ENCODE measurements around the gene VASH2. TPM values are rescaled to one million over a fixed set of nuclear protein-coding genes. Genes with fewer than 3 reads are reported as not detected.
"Not testable (repeated sequence)": the region's sequence is repeated elsewhere in the genome, so short reads cannot be mapped to it uniquely, and the experiment has no call there.

VASH2 gene
- total RNA-seq, 3 donors from 2014 or later, result 0.20 to 1.3 (median 0.58) TPM

GRCh38 chr1:212958175-212958574, 7.8 kb downstream of the VASH2 start:
- ATAC-seq, result no peak
- no peaks in the 10 kb centered on the region for H3K36me3 Mint-ChIP-seq (ENCODE audit: insufficient read depth)
- no peaks in the 10 kb centered on the region for H3K4me1 Mint-ChIP-seq (ENCODE audit: low read depth)
- H3K9me3 Mint-ChIP-seq, result no peaks in the 10 kb centered on the region
- DNase-seq, result no peak
- H3K4me3 Mint-ChIP-seq, result no peak overlapping the region
- peaks cover 27% of the 10 kb centered on the region for H3K27me3 Mint-ChIP-seq (ENCODE audit: low read depth)

- no peak for DNase-seq
- Mint-ChIP-seq H3K9me3 (no peaks in the 10 kb centered on the region), H3K27me3 (ENCODE audit: low read depth) (peaks cover 16% of the 10 kb centered on the region), H3K4me1 (ENCODE audit: low read depth) (no peaks in the 10 kb centered on the region), H3K4me3 (no peak overlapping the region), H3K36me3 (ENCODE audit: insufficient read depth) (no peaks in the 10 kb centered on the region)
- ATAC-seq, result no peak
These were observed 9.2 kb downstream of the VASH2 start for GRCh38 chr1:212959266-212960220.

GRCh38 chr1:212960932-212961331, 10.6 kb downstream of the VASH2 start:
- ATAC-seq, result no peak
- peaks cover 13% of the 10 kb centered on the region for H3K27me3 Mint-ChIP-seq (ENCODE audit: low read depth)
- H3K4me1 Mint-ChIP-seq (ENCODE audit: low read depth), result no peaks in the 10 kb centered on the region
- no peaks in the 10 kb centered on the region for H3K9me3 Mint-ChIP-seq
- H3K36me3 Mint-ChIP-seq (ENCODE audit: insufficient read depth), result no peaks in the 10 kb centered on the region
- DNase-seq, result no peak
- no peak overlapping the region for H3K4me3 Mint-ChIP-seq

- Mint-ChIP-seq H3K9me3 (no peaks in the 10 kb centered on the region), H3K4me3 (no peak overlapping the region), H3K36me3 (ENCODE audit: insufficient read depth) (no peaks in the 10 kb centered on the region), H3K27me3 (ENCODE audit: low read depth) (peaks cover 21% of the 10 kb centered on the region), H3K4me1 (ENCODE audit: low read depth) (no peaks in the 10 kb centered on the region)
- ATAC-seq (no peak), DNase-seq (no peak)
These were observed 12.2 kb downstream of the VASH2 start for GRCh38 chr1:212962509-212962908.

GRCh38 chr1:212964102-212964501, 13.8 kb downstream of the VASH2 start:
- no peaks in the 10 kb centered on the region for H3K36me3 Mint-ChIP-seq (ENCODE audit: insufficient read depth)
- ATAC-seq, result no peak
- H3K4me1 Mint-ChIP-seq (ENCODE audit: low read depth), result no peaks in the 10 kb centered on the region
- peaks cover 27% of the 10 kb centered on the region for H3K27me3 Mint-ChIP-seq (ENCODE audit: low read depth)
- H3K9me3 Mint-ChIP-seq, result no peaks in the 10 kb centered on the region
- no peak overlapping the region for H3K4me3 Mint-ChIP-seq
- no peak for DNase-seq

- not testable (repeated sequence) for H3K4me3 Mint-ChIP-seq; H3K36me3 Mint-ChIP-seq (ENCODE audit: insufficient read depth); H3K9me3 Mint-ChIP-seq; H3K4me1 Mint-ChIP-seq (ENCODE audit: low read depth); DNase-seq; ATAC-seq
- H3K27me3 Mint-ChIP-seq (ENCODE audit: low read depth), result peaks cover 31% of the 10 kb centered on the region
These were observed 14.7 kb downstream of the VASH2 start for GRCh38 chr1:212964993-212965392.

- DNase-seq, result no peak
- Mint-ChIP-seq H3K27me3 (ENCODE audit: low read depth) (peaks cover 28% of the 10 kb centered on the region), H3K9me3 (no peaks in the 10 kb centered on the region), H3K36me3 (ENCODE audit: insufficient read depth) (no peaks in the 10 kb centered on the region), H3K4me3 (no peak overlapping the region), H3K4me1 (ENCODE audit: low read depth) (no peaks in the 10 kb centered on the region)
- no peak for ATAC-seq
These were observed 16.3 kb downstream of the VASH2 start for GRCh38 chr1:212966616-212967015.

- H3K4me1 Mint-ChIP-seq (ENCODE audit: low read depth), result no peaks in the 10 kb centered on the region
- H3K27me3 Mint-ChIP-seq (ENCODE audit: low read depth), result peaks cover 24% of the 10 kb centered on the region
- ATAC-seq (peak in 1 of 2 donors; percentile 60), DNase-seq (no peak)
- no peaks in the 10 kb centered on the region for H3K9me3 Mint-ChIP-seq
- no peaks in the 10 kb centered on the region for H3K36me3 Mint-ChIP-seq (ENCODE audit: insufficient read depth)
- H3K4me3 Mint-ChIP-seq, result no peak overlapping the region
These were observed 17.5 kb downstream of the VASH2 start for GRCh38 chr1:212967801-212968200.

GRCh38 chr1:212968368-212968863, 18.1 kb downstream of the VASH2 start:
- Mint-ChIP-seq H3K4me3 (no peak overlapping the region), H3K4me1 (ENCODE audit: low read depth) (no peaks in the 10 kb centered on the region), H3K27me3 (ENCODE audit: low read depth) (peaks cover 21% of the 10 kb centered on the region)

GRCh38 chr1:212970085-212970484, 19.7 kb downstream of the VASH2 start:
- H3K27me3 Mint-ChIP-seq (ENCODE audit: low read depth), result peaks cover 21% of the 10 kb centered on the region
- H3K9me3 Mint-ChIP-seq, result no peaks in the 10 kb centered on the region
- H3K4me3 Mint-ChIP-seq, result no peak overlapping the region
- no peak for DNase-seq
- no peaks in the 10 kb centered on the region for H3K36me3 Mint-ChIP-seq (ENCODE audit: insufficient read depth)
- ATAC-seq, result no peak
- H3K4me1 Mint-ChIP-seq (ENCODE audit: low read depth), result no peaks in the 10 kb centered on the region

More at GRCh38 chr1:212968368-212968863, 18.1 kb downstream of the VASH2 start:
- no peak for ATAC-seq
- no peaks in the 10 kb centered on the region for H3K36me3 Mint-ChIP-seq (ENCODE audit: insufficient read depth)
- DNase-seq, result no peak
- H3K9me3 Mint-ChIP-seq, result no peaks in the 10 kb centered on the region

GRCh38 chr1:212971312-212971711, 21.0 kb downstream of the VASH2 start:
- no peaks in the 10 kb centered on the region for H3K36me3 Mint-ChIP-seq (ENCODE audit: insufficient read depth)
- no peaks in the 10 kb centered on the region for H3K9me3 Mint-ChIP-seq
- peaks cover 16% of the 10 kb centered on the region for H3K27me3 Mint-ChIP-seq (ENCODE audit: low read depth)
- ATAC-seq (no peak), DNase-seq (no peak)
- no peak overlapping the region for H3K4me3 Mint-ChIP-seq
- H3K4me1 Mint-ChIP-seq (ENCODE audit: low read depth), result no peaks in the 10 kb centered on the region

- Mint-ChIP-seq H3K27me3 (ENCODE audit: low read depth) (peaks cover 4% of the 10 kb centered on the region), H3K36me3 (ENCODE audit: insufficient read depth) (no peaks in the 10 kb centered on the region), H3K9me3 (no peaks in the 10 kb centered on the region), H3K4me3 (no peak overlapping the region), H3K4me1 (ENCODE audit: low read depth) (no peaks in the 10 kb centered on the region)
- DNase-seq, result no peak
- ATAC-seq, result no peak
These were observed 23.1 kb downstream of the VASH2 start for GRCh38 chr1:212973426-212973825.

- ATAC-seq (no peak), DNase-seq (no peak)
- Mint-ChIP-seq H3K9me3 (no peaks in the 10 kb centered on the region), H3K27me3 (ENCODE audit: low read depth) (peaks cover 8% of the 10 kb centered on the region), H3K36me3 (ENCODE audit: insufficient read depth) (no peaks in the 10 kb centered on the region), H3K4me3 (no peak overlapping the region), H3K4me1 (ENCODE audit: low read depth) (peaks cover 4% of the 10 kb centered on the region)
These were observed 23.6 kb downstream of the VASH2 start for GRCh38 chr1:212973899-212974298.

- DNase-seq, result no peak
- no peak for ATAC-seq
- Mint-ChIP-seq H3K36me3 (ENCODE audit: insufficient read depth) (no peaks in the 10 kb centered on the region), H3K27me3 (ENCODE audit: low read depth) (peaks cover 4% of the 10 kb centered on the region), H3K4me3 (no peak overlapping the region), H3K4me1 (ENCODE audit: low read depth) (peaks cover 11% of the 10 kb centered on the region), H3K9me3 (no peaks in the 10 kb centered on the region)
These were observed 24.4 kb downstream of the VASH2 start for GRCh38 chr1:212974711-212975110.

Data from activated T-cell treated with anti-CD3 and anti-CD28 coated beads, Interleukin-2, amount 50 U/mL, for 4 hours (primary cell).